Erythroblast (primary cell): ENCODE measurements around the gene BCL2L1.

Source experiments
- GATA1 ChIP-seq: IDR thresholded peaks from 2 replicates; pipeline ENCODE4 v1.6.1; 2011; ENCODE audit warnings: low read depth, mild to moderate bottlenecking, control low read depth, low read length, moderate library complexity
- POLR2A ChIP-seq: IDR thresholded peaks from 2 replicates; pipeline ENCODE4 v1.6.1; 2011; ENCODE audit warnings: mild to moderate bottlenecking, low read length

DNA sequence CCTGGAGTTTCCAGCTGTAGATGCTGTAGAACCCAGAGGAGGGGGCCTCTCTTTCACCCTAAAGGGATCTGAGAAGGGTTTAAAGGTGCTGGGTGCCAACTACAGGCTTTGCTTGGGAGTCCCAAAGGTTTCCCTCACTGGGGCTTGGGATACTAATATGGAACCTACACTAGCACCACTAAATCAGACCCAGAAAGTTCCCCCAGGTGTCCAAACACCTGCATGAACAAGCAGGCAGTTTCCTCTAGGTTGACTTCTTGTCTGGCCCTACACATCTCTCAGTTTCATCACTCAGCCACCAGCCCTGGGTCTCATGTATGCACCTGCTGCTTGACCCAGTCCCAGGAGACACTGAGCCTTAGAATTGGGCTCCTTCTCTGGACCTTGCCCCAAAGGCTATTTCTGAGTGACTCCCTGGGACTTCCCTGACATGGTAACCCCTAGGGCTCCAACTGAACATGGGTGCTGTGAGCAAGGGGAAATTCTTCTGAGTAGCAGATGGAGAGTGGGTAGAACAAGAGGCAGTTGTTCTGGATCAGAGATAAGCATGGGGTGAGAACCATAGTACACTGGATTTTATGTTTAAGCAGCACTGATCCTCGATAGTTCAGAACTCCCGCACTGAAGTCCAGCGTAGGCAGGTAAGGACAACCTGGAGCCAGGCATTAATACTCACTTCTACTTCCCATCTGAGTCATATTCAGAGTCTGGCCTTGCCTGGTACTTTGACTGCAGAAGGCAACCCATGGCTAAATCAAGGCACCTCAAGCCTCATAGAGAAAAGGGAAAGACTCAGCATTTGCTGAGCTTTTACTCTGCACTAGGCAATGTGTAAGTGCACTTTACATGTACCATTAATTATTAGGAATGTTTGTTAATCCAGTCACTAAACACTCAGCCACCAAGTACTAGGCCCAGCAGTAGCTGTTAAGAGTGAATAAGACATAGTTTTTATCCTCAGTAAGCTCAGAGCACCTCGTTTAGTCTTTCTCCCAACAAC, 16.8 kb downstream of the BCL2L1 start:
- no peak for TF ChIP-seq POLR2A
- TF ChIP-seq GATA1: no peak
